Ovary (tissue), 3 donors: ENCODE data around the gene ABLIM1.

Experiments
- CTCF ChIP-seq, 3 donors: fragments of 450-650 bp in 2 of 3; fragments of 200-600 bp in 1 of 3; IDR thresholded peaks; one replicate each; pipeline versions ENCODE4 v1.5.1 to v1.8.0; 2016 to 2022; ENCODE audit warnings: antibody characterized with exemption in 3 of 3, mild to moderate bottlenecking in 1 of 3
- POLR2A ChIP-seq: fragments of 450-650 bp; IDR thresholded peaks from one replicate; pipeline ENCODE4 v1.6.1; 2017; ENCODE audit warnings: antibody characterized with exemption, mild to moderate bottlenecking, moderate library complexity
- donor health status: DM: no; HTN: no; CAD: no.

- TF ChIP-seq POLR2A (no peak), CTCF (IDR thresholded peaks at IDR 0.05) (no peak)
These were observed 27.9 kb upstream of the ABLIM1 start for GRCh38 chr10:114686013-114686412.
